ENCODE data around the gene GRAMD2A. TPM values are rescaled to one million over a fixed set of nuclear protein-coding genes. Genes with fewer than 3 reads are reported as not detected.

GRAMD2A gene
- total RNA-seq, 1 donor from 2014 or later = 3.1 TPM

- no peak for DNase-seq (ENCODE audit: low spot score)
These were observed 61.2 kb downstream of the GRAMD2A start for GRCh38 chr15:72136170-72137051.

- no peak for DNase-seq (ENCODE audit: low spot score)
These were observed 61.9 kb downstream of the GRAMD2A start for GRCh38 chr15:72135719-72136118.

GRCh38 chr15:72133211-72133610 is 64.4 kb downstream of the GRAMD2A start:
- DNase-seq (ENCODE audit: low spot score) = no peak

GRCh38 chr15:72131922-72132321 is 65.7 kb downstream of the GRAMD2A start:
- DNase-seq (ENCODE audit: low spot score) = no peak

GRCh38 chr15:72130272-72130671 is 67.3 kb downstream of the GRAMD2A start:
- DNase-seq (ENCODE audit: low spot score) = no peak

GRCh38 chr15:72128359-72128758 is 69.2 kb downstream of the GRAMD2A start:
- DNase-seq (ENCODE audit: low spot score) = no peak

- DNase-seq (ENCODE audit: low spot score) = no peak
These were observed 69.8 kb downstream of the GRAMD2A start for GRCh38 chr15:72127724-72128322.

GRCh38 chr15:72124218-72124617 is 73.4 kb downstream of the GRAMD2A start:
- no peak for DNase-seq (ENCODE audit: low spot score)

- DNase-seq (ENCODE audit: low spot score) = peak; percentile 99
These were observed 79.3 kb downstream of the GRAMD2A start, which contains the start of the genes MYO9A and SENP8 for GRCh38 chr15:72118017-72118978. MYO9A (minus strand) TSS chr15:72118150; CDS start chr15:72046563, 71,587 bp downstream. SENP8 (plus strand) TSS chr15:72118403; CDS start chr15:72139624, 21,221 bp downstream.

GRCh38 chr15:72117486-72118016 is 80.0 kb downstream of the GRAMD2A start:
- peak; percentile 75 for DNase-seq (ENCODE audit: low spot score)

GRCh38 chr15:72116731-72117485 is 80.7 kb downstream of the GRAMD2A start:
- DNase-seq (ENCODE audit: low spot score) = no peak

GRCh38 chr15:72113347-72114031 is 84.1 kb downstream of the GRAMD2A start:
- DNase-seq (ENCODE audit: low spot score) = no peak

- no peak for DNase-seq (ENCODE audit: low spot score)
These were observed 84.8 kb downstream of the GRAMD2A start for GRCh38 chr15:72112805-72113204.

- DNase-seq (ENCODE audit: low spot score) = no peak
These were observed 85.5 kb downstream of the GRAMD2A start for GRCh38 chr15:72112116-72112515.

- DNase-seq (ENCODE audit: low spot score) = no peak
These were observed 87.2 kb downstream of the GRAMD2A start for GRCh38 chr15:72110355-72110754.

Other genes starting within 250 kb of the GRAMD2A start
- gene MYO9A, start 79.6 kb downstream of the GRAMD2A start, total RNA-seq = 73.4 TPM
- 5.3 TPM for gene SENP8, start 79.4 kb downstream of the GRAMD2A start, total RNA-seq
- 1,020 TPM for gene PKM, start 33.4 kb upstream of the GRAMD2A start, total RNA-seq
- gene PARP6, start 74.8 kb upstream of the GRAMD2A start, total RNA-seq = 103 TPM
- 3.4 TPM for gene CELF6, start 122.4 kb upstream of the GRAMD2A start, total RNA-seq
- gene HEXA, start 178.2 kb upstream of the GRAMD2A start, total RNA-seq = 107 TPM
- not detected for gene TMEM202, start 200.5 kb upstream of the GRAMD2A start, total RNA-seq

All from ureter (tissue), 1 donor.